Cerebellar cortex (tissue), 1 donor: ENCODE measurements around the gene PKP3.
"Not testable (repeated sequence)": the region's sequence is repeated elsewhere in the genome, so short reads cannot be mapped to it uniquely, and the experiment has no call there.

Experiments
- DNase-seq: peaks from one replicate; pipeline ENCODE4 v3.0.0-alpha.2; 2015; ENCODE audit warnings: low spot score

The PKP3 gene, protein sequence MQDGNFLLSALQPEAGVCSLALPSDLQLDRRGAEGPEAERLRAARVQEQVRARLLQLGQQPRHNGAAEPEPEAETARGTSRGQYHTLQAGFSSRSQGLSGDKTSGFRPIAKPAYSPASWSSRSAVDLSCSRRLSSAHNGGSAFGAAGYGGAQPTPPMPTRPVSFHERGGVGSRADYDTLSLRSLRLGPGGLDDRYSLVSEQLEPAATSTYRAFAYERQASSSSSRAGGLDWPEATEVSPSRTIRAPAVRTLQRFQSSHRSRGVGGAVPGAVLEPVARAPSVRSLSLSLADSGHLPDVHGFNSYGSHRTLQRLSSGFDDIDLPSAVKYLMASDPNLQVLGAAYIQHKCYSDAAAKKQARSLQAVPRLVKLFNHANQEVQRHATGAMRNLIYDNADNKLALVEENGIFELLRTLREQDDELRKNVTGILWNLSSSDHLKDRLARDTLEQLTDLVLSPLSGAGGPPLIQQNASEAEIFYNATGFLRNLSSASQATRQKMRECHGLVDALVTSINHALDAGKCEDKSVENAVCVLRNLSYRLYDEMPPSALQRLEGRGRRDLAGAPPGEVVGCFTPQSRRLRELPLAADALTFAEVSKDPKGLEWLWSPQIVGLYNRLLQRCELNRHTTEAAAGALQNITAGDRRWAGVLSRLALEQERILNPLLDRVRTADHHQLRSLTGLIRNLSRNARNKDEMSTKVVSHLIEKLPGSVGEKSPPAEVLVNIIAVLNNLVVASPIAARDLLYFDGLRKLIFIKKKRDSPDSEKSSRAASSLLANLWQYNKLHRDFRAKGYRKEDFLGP

DNA sequence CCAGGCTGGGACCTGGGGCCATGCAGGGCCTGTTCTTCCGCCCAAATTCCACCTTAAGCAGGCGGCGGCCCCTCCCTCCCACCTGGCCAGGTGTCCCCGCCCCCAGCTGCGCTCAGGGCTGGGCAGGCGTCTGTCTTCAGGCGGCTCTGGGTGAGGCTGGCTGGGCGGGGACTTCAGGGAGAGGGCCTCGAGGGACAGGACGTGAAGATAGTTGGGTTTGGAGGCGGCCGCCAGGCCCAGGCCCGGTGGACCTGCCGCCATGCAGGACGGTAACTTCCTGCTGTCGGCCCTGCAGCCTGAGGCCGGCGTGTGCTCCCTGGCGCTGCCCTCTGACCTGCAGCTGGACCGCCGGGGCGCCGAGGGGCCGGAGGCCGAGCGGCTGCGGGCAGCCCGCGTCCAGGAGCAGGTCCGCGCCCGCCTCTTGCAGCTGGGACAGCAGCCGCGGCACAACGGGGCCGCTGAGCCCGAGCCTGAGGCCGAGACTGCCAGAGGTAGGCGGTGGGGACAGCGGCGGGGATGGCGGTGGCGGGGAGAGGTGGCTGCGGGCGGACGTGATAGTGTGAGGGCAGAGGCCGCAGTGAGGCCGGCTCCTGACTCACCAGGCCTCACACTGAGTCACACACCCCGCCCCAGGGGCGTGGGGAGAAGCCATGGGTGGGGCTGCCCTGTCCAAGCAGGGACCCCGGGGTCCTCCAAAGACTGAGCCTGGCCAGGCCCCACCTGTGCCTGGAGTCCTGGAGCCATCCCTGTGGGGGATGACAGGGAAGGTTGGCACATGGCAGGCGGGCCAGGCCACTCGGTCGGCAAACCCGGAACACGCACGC lies at the start of gene PKP3:
Gene PKP3 (plus strand): TSS at position 176 of the 824 bp plus-strand sequence. CDS start 84 bp downstream, at position 260.
- DNase-seq = no peak

DNA sequence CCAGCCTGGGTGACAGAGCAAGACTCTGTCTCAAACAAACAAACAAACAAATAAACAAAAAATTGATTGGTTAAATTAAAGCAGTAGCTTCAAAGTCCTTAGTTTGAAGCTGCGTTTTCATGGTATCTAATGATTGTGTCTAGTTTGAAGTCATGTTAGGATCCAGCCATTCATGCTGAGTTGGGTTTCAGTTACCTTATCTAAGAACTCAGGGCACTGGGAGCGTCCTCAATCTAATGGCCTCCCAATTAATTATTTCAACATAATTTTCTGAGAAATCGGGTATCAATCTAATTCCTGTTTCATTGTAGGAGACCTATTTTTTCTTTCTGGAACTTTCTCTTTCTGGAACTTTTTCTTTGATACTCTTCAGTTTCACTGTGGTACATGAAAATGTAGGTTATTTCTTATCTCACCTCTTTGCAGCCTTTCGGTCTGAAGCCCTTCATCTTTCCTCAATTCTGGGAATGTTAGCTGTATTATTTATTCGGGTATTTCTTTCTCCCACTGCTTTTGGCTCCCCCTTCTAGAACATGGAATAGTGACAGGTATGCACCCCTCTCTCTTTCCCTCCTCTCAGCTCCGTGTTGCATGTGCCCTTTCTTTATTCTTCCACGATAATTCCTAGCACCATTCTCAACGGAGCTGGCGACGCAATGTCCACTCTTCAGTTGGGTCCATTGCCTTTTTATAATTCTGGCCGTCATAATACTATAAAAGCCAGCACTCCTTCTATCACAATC lies 49.0 kb upstream of the PKP3 start:
- no peak for DNase-seq

DNA sequence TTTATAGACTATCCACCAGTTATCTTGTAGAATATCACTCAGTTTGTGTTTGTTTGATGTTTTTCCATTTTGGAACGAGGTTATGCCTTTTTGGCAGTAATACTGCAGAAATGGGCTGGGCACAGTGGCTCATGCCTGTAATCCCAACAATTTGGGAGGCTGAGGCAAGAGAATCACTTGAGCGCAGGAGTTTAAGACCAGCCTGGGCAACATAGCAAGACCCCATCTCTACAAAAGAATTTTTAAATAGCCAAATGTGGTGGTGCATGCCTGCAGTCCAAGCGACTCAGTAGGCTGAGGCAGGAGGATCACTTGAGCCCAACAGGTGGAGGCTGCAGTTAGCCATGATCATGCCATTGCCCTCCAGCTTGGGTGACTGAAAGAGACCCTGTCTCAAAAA lies 47.5 kb upstream of the PKP3 start:
- DNase-seq = no peak

DNA sequence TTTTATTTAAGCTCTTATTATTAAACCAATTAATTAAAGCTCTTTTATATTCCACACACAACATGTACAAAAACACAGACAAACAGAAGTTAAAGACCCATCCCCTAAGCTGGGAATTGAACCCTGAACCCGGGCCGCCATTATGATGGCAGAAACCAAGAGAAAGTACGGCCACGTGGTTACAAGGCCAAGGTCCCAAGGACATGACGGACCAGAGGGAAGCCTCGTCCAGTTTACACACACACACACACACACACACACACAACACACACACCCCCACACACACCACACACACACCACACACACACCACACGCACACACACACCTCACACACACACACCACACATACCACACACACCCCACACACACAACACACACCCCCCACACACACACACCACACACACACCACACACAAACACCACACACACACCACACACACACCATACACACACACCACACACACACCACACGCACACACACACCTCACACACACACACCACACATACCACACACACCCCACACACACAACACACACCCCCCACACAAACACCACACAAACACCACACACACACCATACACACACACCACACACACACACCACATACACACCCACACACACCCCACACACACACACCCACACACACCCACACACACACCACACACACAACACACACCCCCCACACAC lies 44.6 kb upstream of the PKP3 start:
- not testable (repeated sequence) for DNase-seq

DNA sequence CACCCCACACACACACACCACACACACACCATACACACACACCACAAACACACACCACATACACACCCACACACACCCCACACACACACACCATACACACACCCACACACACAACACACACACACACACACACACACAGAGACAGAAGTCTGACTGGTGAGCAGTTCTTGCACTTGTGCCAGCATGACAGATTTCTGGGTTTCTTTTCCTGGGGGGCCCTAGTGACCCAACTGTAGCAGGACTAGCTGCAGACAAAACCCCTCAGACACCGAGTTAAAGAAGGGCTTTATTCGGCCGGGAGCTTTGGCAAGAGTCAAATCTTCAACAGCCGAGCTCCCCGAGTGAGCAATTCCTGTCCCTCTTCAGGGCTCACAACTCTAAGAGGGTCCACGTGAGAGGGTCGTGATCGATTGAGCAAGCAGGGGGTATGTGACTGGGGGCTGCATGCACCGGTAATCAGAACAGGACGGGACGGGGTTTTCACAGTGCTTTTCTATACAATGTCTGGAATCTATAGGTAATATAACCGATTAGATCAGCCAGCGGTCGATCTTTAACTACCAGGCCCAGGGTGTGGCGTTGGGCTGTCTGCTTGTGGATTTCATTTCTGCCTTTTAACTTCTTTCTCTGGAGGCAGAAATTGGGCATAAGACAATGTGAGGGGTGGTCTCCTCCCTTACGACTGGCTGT lies 43.8 kb upstream of the PKP3 start:
- DNase-seq = not testable (repeated sequence)

DNA sequence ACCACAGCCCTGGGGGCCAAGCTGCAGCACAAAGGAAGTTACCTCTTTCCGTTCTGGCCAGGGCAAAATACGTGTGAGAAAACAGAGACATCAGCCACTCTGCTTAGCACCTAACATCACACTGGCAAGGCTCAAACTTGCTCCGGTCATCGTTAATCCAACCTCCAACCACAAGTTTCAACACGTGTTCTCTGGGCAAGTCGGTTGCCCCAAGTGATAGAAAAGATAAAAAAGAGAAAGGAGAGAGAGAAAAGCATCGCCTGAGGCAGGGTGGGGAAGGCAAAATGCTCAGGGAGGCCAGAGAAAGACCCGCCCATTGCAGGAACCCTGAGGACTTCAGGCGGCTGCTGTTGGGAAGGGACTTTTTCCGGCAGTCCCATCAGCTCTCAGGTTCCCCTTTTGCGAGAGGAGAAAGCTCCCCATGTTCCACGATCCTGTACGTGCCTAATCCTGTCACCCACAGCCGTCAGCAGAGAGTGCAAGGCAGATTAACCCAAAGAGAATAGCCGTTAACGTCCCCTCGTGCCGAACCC lies 43.2 kb upstream of the PKP3 start:
- DNase-seq = no peak

DNA sequence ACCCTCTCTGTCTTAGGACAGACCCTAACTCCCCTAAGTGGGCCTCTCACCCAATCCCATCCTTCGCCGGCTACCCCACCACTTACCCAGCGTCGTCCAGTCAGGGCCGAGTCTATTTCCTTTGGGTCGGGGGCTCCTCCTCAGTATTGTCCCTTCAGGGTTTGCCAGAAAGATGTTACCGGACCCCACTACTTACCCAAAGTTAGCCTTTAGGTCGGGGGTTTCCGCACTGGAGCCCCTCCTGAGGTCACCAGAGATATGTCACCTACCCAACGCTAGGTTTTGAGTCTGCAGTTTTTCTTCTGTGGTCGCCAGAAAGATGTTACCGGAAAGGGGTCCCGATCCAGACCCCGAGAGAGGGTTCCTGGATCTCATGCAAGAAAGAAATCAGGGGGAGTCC lies 42.6 kb upstream of the PKP3 start:
- DNase-seq = no peak

DNA sequence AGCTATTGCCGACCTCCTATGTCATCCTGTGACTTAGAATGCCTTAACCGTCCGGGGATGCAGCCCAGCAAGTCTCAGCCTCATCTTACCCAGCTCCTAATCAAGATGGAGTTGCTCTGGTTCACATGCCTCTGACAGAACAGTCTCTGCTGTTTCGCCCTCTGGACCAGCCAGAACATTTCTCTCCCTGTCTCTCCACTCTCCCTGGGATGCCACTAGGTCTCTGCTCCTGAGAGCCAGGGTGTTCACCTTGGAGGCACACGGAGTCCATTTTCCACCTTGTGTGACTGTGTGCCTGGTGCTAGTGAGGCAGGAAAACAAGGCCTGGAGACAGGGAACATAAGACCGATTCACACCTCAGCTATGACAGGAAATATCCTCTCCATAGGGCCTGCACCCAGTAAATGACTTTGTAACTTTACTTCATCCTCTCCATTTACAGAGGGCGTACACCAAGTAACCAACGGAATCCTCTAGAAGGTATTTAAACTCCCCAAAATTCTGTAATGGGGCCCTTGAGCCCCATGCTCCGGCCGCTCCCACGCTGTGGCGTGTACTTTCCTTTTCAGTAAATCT lies 41.5 kb upstream of the PKP3 start:
- no peak for DNase-seq

DNA sequence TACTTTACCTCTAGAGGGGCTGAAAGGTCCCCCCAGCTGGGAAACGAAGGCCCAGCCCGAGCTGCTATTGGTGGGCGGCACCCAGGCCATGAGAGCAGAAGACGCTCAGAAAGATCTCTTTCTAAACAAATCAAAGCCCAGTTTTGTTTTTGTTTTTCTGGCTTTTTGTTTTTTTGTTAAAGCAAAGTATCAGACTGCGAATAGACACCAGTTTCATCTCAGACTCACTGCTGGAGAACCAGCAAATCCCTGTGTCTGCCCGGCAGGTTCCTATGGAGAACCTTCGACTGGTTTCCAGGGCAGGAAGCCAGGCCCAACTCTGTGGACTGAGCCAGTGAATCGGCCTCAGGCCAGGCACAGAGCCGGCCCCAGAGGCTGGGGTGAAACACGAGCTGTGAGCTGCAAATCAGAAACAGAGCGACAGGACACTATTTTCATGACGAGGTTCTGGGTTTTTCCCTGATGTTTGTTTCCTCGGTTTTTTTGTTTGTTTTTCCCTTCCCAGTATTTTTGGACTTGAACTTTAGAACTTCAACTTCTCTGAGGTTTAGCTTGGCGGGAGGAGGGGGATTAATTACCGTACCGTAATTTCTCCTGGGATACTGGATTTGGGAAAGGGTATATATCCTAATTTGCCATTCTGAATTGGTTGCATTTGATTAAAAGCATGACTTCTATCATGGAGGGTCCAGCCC lies 40.7 kb upstream of the PKP3 start:
- peak; percentile 42 for DNase-seq

DNA sequence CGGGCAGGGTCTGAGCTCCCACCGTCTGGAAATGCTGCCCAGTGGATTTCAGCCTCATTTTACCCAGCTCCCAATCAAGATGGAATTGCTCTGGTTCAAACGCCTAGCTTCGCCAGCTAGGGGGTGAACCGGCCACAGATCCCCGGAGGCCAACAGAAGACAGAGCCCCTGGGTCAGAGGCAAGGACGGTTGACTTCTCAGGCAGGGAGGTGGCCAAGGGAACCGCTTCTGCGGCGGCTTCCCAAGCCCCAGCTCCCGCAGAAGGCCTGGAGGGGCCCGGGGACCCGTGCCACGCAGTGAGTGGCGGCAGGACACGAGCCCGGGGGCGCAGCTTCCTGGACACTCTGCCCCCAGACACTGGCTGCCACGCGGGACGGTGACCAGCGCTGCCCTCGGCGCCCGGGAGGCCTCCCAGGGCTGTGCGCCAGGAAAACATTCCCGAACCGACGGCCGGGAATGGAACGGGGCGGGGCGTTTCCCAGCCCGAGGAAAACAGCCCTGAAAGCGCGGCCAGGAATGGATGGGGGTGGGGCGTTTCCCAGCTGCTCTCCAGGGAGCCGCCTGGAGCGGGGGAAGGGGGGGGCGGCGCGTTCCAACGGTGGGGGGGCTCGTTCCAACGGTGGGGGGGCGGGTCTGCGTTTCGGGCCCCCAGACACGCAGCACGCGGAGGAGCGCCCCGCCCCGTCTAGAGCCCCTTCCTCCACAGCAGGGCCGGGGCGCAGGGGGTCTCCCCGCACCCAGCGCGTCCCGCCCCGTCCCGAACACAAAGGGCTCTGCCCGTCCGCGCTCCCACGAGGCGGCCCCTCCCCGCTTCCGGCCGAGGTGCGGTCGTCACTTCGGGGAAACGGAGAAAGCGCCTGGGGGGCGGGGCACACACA lies 38.2 kb upstream of the PKP3 start:
- DNase-seq = peak; percentile 44

DNA sequence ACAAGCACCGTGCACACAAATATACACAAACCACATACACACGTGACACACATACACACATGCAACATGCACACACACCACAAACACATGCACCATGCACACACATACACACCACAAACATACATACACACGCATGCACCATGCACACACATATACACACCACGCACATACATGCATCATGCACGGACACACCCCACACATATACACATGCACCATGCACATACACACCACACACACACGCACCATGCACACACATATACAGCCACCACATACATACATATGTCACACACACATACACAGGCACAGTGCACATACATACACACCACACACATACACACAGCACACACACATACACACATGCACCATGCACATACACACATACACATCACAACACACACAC lies 37.4 kb upstream of the PKP3 start:
- no peak for DNase-seq

DNA sequence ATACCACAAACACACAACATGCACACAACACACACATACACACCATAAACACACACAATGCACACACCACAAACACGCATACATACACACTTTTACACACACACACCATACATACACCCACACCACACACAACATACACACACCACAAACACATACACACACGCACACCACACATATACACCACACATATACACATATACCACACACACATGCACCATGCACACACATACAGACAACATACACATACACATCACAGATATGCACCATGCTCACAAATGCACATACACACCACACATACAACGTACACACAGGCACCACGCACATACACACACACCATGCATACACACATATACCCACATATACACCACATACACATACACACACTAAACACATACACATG lies 36.4 kb upstream of the PKP3 start:
- no peak for DNase-seq

DNA sequence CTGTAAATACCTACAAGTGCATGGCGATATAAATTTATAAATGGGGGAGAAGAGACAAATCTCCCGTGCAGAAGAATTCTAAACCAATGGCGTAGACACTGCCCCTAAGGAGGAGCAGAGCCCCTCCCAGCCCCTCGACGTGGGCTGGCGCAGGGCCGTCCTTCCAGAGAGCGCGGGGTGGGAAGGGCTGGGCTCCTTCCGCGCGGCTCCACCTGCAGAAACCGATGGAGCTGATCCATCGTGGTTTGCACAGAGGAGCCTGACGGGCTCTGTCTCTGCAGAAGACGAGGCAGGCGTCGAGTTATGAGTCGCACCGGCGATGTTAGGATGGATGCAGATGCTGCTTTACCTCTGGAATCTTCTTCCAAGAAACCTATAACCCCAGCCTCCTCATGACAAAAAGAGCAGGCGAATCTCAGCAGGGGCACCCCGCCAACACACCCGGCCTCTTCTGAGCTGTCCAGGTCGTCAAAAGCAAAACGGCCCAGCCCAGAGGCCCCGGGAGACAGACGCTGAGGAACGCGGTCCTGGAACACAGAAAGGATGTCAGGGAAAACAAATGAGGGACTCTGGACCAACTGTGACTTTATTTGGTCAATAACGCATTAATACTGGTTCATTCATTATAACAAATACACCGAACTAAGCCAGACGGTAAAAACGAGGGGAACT lies 35.7 kb upstream of the PKP3 start:
- no peak for DNase-seq

DNA sequence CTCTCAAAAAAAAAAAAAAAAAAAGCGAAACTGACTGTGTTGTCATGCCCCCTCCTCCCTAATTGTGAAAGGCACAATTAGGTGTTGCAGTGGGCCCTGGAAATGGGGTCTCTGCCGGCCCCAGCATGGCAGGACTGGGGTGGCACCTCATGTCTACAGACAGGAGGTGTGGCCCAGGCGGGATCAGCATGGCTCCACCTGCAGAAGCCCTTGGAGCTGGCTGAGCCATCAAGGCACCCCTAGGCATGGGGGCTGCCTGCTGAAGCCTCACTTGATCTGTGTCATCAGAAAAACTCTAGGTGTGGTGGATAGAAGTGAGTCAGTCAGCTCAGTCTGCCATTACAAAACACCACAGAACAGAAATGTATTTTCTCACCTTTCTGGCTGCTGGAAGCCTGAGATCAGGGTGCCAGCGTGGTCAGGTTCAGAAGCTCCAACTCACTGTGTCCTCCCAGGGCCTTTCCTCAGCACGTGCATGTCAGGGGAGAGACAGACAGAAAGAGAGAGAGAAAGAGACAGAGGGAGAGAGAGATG lies 34.8 kb upstream of the PKP3 start:
- DNase-seq = no peak

DNA sequence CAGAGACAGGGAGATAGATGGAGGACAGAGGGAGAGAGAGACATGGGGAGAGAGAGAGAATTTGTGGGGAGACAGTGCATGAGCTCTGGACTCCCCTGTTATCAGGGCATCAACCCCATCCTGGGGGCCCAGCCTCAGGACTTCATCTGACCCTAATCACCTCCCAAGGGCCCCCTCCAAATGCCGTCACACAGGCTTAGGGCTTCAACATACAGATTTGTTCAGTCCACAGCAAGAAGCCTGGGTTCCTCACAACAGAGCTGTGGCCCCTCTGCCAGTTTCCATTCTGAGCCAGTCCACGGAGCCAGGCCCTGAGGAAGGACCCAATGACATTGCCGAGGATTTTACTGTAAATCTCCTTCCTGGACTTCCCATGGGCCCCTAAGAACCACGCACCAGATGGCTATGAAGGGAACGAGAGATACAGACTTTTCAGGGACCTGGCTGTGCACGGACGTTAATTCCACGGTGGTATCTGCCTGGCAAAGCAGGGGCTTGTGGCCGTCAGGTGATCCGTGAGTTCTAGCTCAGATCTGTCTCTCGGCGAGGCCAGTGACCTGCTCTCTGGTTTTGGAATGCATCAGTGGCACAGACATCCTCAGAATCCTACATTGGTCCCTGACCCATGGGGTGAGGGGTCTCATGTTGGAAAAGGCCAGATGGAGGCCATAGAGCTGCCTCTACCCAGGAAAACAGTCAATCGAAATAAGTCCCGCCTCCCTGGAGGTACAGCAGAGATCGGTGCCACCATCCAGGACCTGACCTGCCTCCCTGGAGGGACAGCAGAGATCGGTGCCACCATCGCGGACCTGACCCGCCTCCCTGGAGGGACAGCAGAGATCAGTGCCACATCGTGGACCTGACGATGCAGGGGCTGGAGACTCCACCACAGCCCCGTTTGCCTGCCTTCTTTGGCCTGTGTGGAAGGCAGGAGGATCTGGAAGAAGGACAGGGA lies 33.4 kb upstream of the PKP3 start:
- no peak for DNase-seq
